Measurements from ENCODE around the gene SAMD4B. TPM values are rescaled to one million over a fixed set of nuclear protein-coding genes. Genes with fewer than 3 reads are reported as not detected.
"Not testable (repeated sequence)": the region's sequence is repeated elsewhere in the genome, so short reads cannot be mapped to it uniquely, and the experiment has no call there.

Gene SAMD4B
- polyA plus RNA-seq, 10 donors = 62.5 to 92.8 (median 68.9) TPM

- DNase-seq = no peak
Observed at GRCh38 chr19:39332293-39332692, 9.9 kb upstream of the SAMD4B start.

DNA sequence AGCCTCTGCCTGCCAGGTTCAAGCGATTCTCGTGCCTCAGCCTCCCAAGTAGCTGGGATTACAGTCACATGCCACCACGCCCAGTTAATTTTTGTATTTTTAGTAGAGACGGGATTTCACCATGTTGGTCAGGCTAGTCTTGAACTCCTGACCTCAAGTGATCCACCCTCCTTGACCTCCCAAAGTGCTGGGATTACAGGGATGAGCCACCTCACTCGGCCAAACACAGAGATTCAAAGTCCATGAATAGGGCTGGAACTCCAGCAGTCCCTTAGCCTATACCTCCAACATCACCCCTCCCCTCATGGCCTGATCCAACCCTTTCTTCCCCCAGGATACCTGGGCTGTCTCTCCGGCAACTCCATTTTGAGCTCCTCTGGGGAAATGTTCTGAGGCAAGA lies 9.5 kb upstream of the SAMD4B start:
- not testable (repeated sequence) for DNase-seq

- no peak for DNase-seq
Observed at GRCh38 chr19:39333507-39333906, 8.7 kb upstream of the SAMD4B start.

- DNase-seq = no peak
Observed at GRCh38 chr19:39334444-39334976, 7.7 kb upstream of the SAMD4B start.

DNA sequence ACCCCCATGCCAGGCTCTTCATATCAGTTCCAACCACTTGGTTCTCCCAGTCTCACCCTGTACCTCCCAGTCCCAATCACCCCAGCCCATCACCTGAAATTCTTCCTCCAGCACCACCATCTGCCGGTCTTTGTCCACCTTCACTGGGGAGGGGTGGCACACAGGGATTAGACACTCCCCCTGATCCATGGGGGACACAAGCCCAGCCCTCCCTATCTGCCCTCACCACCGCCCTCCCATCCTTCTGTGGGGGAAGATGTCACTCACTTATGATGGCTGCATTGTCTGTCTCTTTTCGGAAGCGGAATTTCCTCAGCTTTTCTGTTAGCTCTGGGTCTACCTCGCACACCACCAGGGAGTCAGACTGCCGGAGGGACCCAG lies 7.1 kb upstream of the SAMD4B start:
- DNase-seq = no peak

DNA sequence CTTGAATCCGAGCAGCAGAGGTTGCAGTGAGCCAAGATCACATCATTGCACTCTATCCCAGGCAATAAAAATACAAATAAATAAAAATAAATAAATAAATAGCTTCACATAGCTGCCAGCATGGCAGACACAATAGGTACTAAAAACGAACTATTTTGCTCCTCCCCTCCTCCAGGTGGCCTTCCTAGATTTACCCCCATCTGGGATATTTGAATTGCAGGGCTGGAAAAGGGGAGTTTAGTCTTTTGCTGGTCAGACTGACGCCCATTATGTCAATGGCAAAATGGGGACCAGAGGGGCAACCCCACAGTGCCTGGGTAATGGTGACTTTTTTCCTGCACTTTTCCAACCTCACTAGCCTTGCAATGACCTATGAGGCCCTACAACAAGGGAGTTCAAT lies 5.7 kb upstream of the SAMD4B start:
- no peak for DNase-seq

DNA sequence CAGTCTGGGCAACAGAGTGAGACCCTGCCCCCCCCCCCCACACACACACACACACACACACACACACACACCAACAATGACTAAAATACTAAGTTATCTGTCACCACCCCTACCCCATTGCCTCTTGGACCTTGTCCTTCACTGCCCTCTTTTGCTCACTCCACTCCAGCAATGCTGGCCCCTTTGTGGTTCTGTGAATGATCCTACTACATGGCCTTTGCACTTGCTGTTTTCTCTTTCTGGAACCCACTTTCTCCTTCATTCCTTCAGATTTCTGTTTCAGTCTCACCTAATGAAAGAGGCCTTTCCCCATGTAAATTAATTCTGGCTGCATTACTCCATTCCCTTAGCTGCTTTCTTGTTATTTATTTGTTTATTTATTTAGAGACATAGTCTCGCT lies 2.5 kb upstream of the SAMD4B start:
- DNase-seq = no peak

DNA sequence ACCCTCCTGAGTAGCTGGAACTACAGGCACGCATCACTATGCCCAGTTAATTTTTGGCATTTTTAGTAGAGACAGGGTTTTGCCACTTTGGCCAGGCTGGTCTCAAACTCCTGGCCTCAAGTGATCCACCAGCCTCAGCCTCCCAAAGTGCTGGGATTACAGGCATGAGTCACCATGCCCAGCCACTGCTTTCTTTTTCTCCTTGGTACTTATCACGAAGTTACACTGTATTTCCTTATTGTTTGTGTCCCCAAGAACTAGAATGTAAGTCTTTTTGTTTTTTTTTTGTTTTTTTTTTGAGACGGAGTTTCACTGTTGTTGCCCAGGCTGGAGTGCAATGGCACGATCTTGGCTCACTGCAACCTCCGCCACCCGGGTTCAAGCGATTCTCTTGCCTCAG lies 2.1 kb upstream of the SAMD4B start:
- DNase-seq = not testable (repeated sequence)

- DNase-seq = peak in 1 of 3 donors; percentile 39
Observed at GRCh38 chr19:39341129-39341718, 997 bp upstream of the SAMD4B start.

GRCh38 chr19:39342647-39343305 lies 555 bp downstream of the SAMD4B start:
- DNase-seq = peak in 1 of 3 donors; percentile 58

DNA sequence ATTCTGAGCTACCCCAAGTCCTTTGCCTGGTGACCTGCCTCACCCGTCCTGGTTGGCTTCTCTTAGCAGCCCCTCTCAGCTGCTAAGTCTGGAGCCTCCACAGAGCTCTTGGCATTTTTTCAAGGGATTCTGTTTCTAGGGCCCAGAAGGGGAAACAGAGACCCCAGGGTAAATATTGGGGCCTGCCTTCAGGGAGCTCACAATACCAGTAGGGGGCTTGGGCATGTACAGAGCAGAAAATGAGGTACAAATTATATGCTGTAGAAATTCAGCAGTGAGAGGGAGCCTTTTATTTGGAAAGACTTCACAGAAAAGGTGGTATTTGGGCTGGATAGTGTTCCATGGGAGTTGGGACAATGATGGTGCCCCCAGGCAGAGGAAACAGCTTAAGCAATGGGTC lies 3.7 kb downstream of the SAMD4B start:
- no peak for DNase-seq

GRCh38 chr19:39347332-39348164 lies 5.3 kb downstream of the SAMD4B start:
- no peak for DNase-seq

DNA sequence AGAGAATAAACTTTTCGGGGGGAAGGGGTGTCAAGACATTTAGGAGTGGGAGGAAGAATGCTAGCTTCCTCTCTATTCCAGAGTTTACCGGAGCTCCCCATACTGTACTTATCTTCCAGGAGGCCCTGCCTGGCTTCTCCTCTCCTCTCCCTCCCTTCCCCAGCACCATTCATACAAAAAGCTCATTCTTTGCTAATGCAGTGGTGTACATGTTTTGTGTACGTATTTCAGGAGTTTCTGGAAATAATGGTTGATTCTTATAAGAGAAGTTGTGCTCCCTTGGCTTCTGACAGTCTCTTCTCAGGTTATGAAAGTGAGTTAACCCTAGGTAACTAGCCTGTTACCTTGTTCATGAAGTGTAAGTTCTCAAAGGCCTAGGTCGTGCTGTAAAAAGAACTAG lies 7.1 kb downstream of the SAMD4B start:
- DNase-seq = no peak

GRCh38 chr19:39350156-39350555 lies 7.9 kb downstream of the SAMD4B start:
- no peak for DNase-seq

DNA sequence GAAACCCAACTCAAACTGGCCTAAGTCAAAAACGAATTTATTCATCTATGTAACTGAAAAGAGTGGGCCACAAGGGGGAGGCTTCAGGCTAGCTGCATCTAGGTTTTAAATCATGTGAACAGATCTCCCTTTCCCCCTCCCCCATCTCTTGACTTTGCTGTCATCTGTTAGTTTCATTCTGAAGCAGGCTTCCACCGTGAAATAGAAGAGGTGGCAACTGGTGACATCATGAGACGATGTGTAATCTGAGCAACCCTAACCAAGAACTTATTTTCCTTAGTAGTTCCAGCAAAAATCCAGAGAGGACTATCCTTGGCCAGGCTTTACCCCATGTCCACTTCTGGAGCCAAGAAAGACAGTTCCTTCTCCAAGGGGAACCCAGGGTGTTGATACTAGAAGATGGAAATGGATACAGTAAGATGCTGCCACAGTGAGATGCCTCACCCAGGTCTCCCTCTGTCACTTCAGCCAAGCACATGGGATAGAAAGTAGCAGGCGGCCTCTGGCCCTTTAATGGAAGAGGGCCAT lies 9.4 kb downstream of the SAMD4B start:
- DNase-seq = peak in 1 of 3 donors; percentile 57

GRCh38 chr19:39352381-39353255 lies 10.4 kb downstream of the SAMD4B start:
- DNase-seq = peak in 2 of 3 donors; percentile 53 to 69

GRCh38 chr19:39355253-39355652 lies 13.0 kb downstream of the SAMD4B start:
- no peak for DNase-seq

DNA sequence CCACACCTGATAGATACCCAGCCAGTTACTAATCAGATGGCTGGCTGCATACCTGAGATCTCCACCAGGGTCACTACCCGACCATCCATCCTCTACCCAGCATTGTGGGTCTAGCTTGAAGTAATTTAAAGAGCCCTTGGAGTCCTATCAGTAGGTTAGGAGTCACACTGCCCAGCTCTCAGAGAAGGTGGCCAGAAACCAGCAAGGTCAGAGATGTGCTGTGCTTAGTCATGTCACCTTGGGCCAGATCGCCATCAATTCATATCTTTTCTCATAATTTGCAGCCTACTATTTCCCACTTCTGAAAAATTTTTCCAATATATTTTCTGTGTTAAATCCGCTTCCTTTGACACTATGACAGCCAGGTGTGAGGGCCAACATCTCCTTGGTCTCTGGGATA lies 13.9 kb downstream of the SAMD4B start:
- no peak for DNase-seq

- DNase-seq = no peak
Observed at GRCh38 chr19:39356647-39357046, 14.4 kb downstream of the SAMD4B start.

DNA sequence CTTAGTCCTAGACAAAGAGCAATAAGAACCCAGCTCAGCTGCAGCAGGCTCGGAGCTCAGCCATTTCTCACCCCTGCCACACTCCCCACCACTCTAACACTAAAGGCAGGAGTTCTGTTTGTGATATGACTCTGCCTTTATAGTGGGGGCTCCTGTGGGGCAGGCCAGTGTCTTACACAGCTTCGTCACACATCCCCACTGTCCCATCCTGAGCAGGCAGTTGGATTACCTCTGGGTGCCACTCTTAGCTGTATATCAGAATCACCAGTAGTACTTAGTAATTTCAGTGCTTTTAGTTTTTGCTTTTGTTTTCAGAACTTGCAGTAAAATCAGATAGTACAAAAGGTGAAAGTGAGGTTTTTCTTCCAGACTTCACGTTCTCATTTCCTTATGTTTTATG lies 16.8 kb downstream of the SAMD4B start:
- DNase-seq = no peak

DNA sequence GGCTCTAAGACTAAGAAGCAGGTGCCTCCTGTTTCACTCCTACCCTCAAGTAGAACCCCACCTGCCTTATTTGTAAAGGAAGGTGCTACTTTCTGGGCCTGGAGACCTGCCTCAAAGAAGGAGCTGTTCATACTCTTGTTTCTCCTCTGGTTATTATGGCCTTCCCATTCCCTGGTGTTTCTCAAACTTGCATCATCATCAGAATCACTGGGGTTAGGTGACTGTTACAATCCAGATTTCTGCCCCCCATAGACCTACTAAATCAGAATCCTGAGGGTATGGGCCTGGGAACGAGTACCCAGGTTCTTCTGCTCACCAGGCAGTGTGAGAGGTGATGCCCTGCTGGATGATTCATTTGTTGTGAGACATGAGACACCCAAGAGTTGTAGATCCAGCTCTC lies 18.4 kb downstream of the SAMD4B start:
- DNase-seq = no peak
